ENCODE results near the gene CLPX. TPM values are rescaled to one million over a fixed set of nuclear protein-coding genes. Genes with fewer than 3 reads are reported as not detected.
"Not testable (repeated sequence)": the region's sequence is repeated elsewhere in the genome, so short reads cannot be mapped to it uniquely, and the experiment has no call there.

Gene CLPX
- total RNA-seq, 1 donor = 52.8 TPM

- H3K9me3 ChIP-seq (ENCODE audit: low read depth, low read length) = no peaks in the 10 kb centered on the region
- H3K4me3 ChIP-seq (ENCODE audit: low read length) = no peak overlapping the region
- H3K4me1 ChIP-seq (ENCODE audit: insufficient read depth, low read length) = no peaks in the 10 kb centered on the region
- no peaks in the 10 kb centered on the region for H3K27me3 ChIP-seq (ENCODE audit: insufficient read depth, low read length)
Observed at GRCh38 chr15:65194826-65195547, 9.8 kb upstream of the CLPX start.

GRCh38 chr15:65192016-65192415 is 6.9 kb upstream of the CLPX start:
- Histone ChIP-seq H3K4me1 (ENCODE audit: insufficient read depth, low read length) (no peaks in the 10 kb centered on the region), H3K27me3 (ENCODE audit: insufficient read depth, low read length) (no peaks in the 10 kb centered on the region), H3K4me3 (ENCODE audit: low read length) (no peak overlapping the region), H3K9me3 (ENCODE audit: low read depth, low read length) (no peaks in the 10 kb centered on the region)

GRCh38 chr15:65189102-65189740 is 4.1 kb upstream of the CLPX start:
- no peak overlapping the region for H3K4me3 ChIP-seq (ENCODE audit: low read length)
- H3K9me3 ChIP-seq (ENCODE audit: low read depth, low read length) = no peaks in the 10 kb centered on the region
- H3K27me3 ChIP-seq (ENCODE audit: insufficient read depth, low read length) = no peaks in the 10 kb centered on the region
- H3K4me1 ChIP-seq (ENCODE audit: insufficient read depth, low read length) = peaks cover 5% of the 10 kb centered on the region

- H3K4me3 ChIP-seq (ENCODE audit: low read length); H3K9me3 ChIP-seq (ENCODE audit: low read depth, low read length); H3K27me3 ChIP-seq (ENCODE audit: insufficient read depth, low read length): not testable (repeated sequence)
- H3K4me1 ChIP-seq (ENCODE audit: insufficient read depth, low read length) = peaks cover 12% of the 10 kb centered on the region
Observed at GRCh38 chr15:65188472-65188871, 3.3 kb upstream of the CLPX start.

- Histone ChIP-seq H3K27me3 (ENCODE audit: insufficient read depth, low read length) (no peaks in the 10 kb centered on the region), H3K4me1 (ENCODE audit: insufficient read depth, low read length) (peaks cover 28% of the 10 kb centered on the region), H3K9me3 (ENCODE audit: low read depth, low read length) (no peaks in the 10 kb centered on the region), H3K4me3 (ENCODE audit: low read length) (peak overlapping the region; percentile 93)
Observed at GRCh38 chr15:65184305-65184867, 756 bp downstream of the CLPX start.

GRCh38 chr15:65183865-65184159 is 1.3 kb downstream of the CLPX start:
- Histone ChIP-seq H3K4me3 (ENCODE audit: low read length) (peak overlapping the region; percentile 93), H3K9me3 (ENCODE audit: low read depth, low read length) (no peaks in the 10 kb centered on the region), H3K27me3 (ENCODE audit: insufficient read depth, low read length) (no peaks in the 10 kb centered on the region), H3K4me1 (ENCODE audit: insufficient read depth, low read length) (peaks cover 28% of the 10 kb centered on the region)

GRCh38 chr15:65182538-65182937 is 2.6 kb downstream of the CLPX start:
- Histone ChIP-seq H3K27me3 (ENCODE audit: insufficient read depth, low read length) (no peaks in the 10 kb centered on the region), H3K9me3 (ENCODE audit: low read depth, low read length) (no peaks in the 10 kb centered on the region), H3K4me1 (ENCODE audit: insufficient read depth, low read length) (peaks cover 28% of the 10 kb centered on the region), H3K4me3 (ENCODE audit: low read length) (no peak overlapping the region)

GRCh38 chr15:65181582-65182353 is 3.4 kb downstream of the CLPX start:
- H3K4me3 ChIP-seq (ENCODE audit: low read length); H3K27me3 ChIP-seq (ENCODE audit: insufficient read depth, low read length); H3K9me3 ChIP-seq (ENCODE audit: low read depth, low read length): not testable (repeated sequence)
- H3K4me1 ChIP-seq (ENCODE audit: insufficient read depth, low read length) = peaks cover 28% of the 10 kb centered on the region

GRCh38 chr15:65180167-65180566 is 5.0 kb downstream of the CLPX start:
- Histone ChIP-seq H3K4me1 (ENCODE audit: insufficient read depth, low read length) (peaks cover 23% of the 10 kb centered on the region), H3K4me3 (ENCODE audit: low read length) (no peak overlapping the region), H3K27me3 (ENCODE audit: insufficient read depth, low read length) (no peaks in the 10 kb centered on the region), H3K9me3 (ENCODE audit: low read depth, low read length) (no peaks in the 10 kb centered on the region)

- no peaks in the 10 kb centered on the region for H3K27me3 ChIP-seq (ENCODE audit: insufficient read depth, low read length)
- H3K4me3 ChIP-seq (ENCODE audit: low read length) = no peak overlapping the region
- H3K4me1 ChIP-seq (ENCODE audit: insufficient read depth, low read length) = peaks cover 11% of the 10 kb centered on the region
- no peaks in the 10 kb centered on the region for H3K9me3 ChIP-seq (ENCODE audit: low read depth, low read length)
Observed at GRCh38 chr15:65177901-65178300, 7.2 kb downstream of the CLPX start.

GRCh38 chr15:65176056-65176455 is 9.1 kb downstream of the CLPX start:
- Histone ChIP-seq H3K27me3 (ENCODE audit: insufficient read depth, low read length) (no peaks in the 10 kb centered on the region), H3K4me3 (ENCODE audit: low read length) (no peak overlapping the region), H3K9me3 (ENCODE audit: low read depth, low read length) (no peaks in the 10 kb centered on the region), H3K4me1 (ENCODE audit: insufficient read depth, low read length) (peaks cover 1% of the 10 kb centered on the region)

- Histone ChIP-seq H3K4me1 (ENCODE audit: insufficient read depth, low read length) (no peaks in the 10 kb centered on the region), H3K9me3 (ENCODE audit: low read depth, low read length) (no peaks in the 10 kb centered on the region), H3K4me3 (ENCODE audit: low read length) (no peak overlapping the region), H3K27me3 (ENCODE audit: insufficient read depth, low read length) (no peaks in the 10 kb centered on the region)
Observed at GRCh38 chr15:65175511-65175910, 9.6 kb downstream of the CLPX start.

- no peaks in the 10 kb centered on the region for H3K4me1 ChIP-seq (ENCODE audit: insufficient read depth, low read length)
- no peaks in the 10 kb centered on the region for H3K27me3 ChIP-seq (ENCODE audit: insufficient read depth, low read length)
- H3K4me3 ChIP-seq (ENCODE audit: low read length) = no peak overlapping the region
Observed at GRCh38 chr15:65174509-65174908, 10.6 kb downstream of the CLPX start.

GRCh38 chr15:65172531-65172930 is 12.6 kb downstream of the CLPX start:
- Histone ChIP-seq H3K27me3 (ENCODE audit: insufficient read depth, low read length) (no peaks in the 10 kb centered on the region), H3K4me3 (ENCODE audit: low read length) (no peak overlapping the region), H3K9me3 (ENCODE audit: low read depth, low read length) (no peaks in the 10 kb centered on the region), H3K4me1 (ENCODE audit: insufficient read depth, low read length) (no peaks in the 10 kb centered on the region)

More at GRCh38 chr15:65174509-65174908, 10.6 kb downstream of the CLPX start:
- no peaks in the 10 kb centered on the region for H3K9me3 ChIP-seq (ENCODE audit: low read depth, low read length)

- no peaks in the 10 kb centered on the region for H3K9me3 ChIP-seq (ENCODE audit: low read depth, low read length)
- H3K4me3 ChIP-seq (ENCODE audit: low read length) = no peak overlapping the region
- H3K4me1 ChIP-seq (ENCODE audit: insufficient read depth, low read length) = no peaks in the 10 kb centered on the region
- H3K27me3 ChIP-seq (ENCODE audit: insufficient read depth, low read length) = no peaks in the 10 kb centered on the region
Observed at GRCh38 chr15:65171428-65171827, 13.7 kb downstream of the CLPX start.
